ENCODE data around the gene DUS2.

Gene DUS2

GRCh38 chr16:68083239-68083781 lies 60.2 kb downstream of the DUS2 start:
- Mint-ChIP-seq H3K4me1 (peaks cover 53 to 71% of the 10 kb centered on the region in 2 donors), H3K27me3 (no peaks in the 10 kb centered on the region), H3K9me3 (no peaks in the 10 kb centered on the region), H3K27ac (peak overlapping the region; percentile 98), H3K4me3 (no peak overlapping the region), H3K36me3 (peaks cover 11 to 17% of the 10 kb centered on the region in 2 donors)
- ATAC-seq (replicated peaks): no peak
- no peak for DNase-seq

GRCh38 chr16:68083861-68084503 lies 60.9 kb downstream of the DUS2 start:
- Mint-ChIP-seq H3K9me3 (no peaks in the 10 kb centered on the region), H3K27me3 (no peaks in the 10 kb centered on the region), H3K4me1 (peaks cover 51 to 71% of the 10 kb centered on the region in 2 donors), H3K4me3 (peak overlapping the region; percentile 82 to 89), H3K36me3 (peaks cover 6 to 11% of the 10 kb centered on the region in 2 donors), H3K27ac (peak overlapping the region; percentile 98)
- ATAC-seq (replicated peaks) (no peak), DNase-seq (no peak)

GRCh38 chr16:68084504-68085258 lies 61.6 kb downstream of the DUS2 start:
- Mint-ChIP-seq H3K27me3 (no peaks in the 10 kb centered on the region), H3K27ac (peak overlapping the region; percentile 98), H3K9me3 (no peaks in the 10 kb centered on the region), H3K4me3 (peak overlapping the region; percentile 82 to 89), H3K4me1 (peaks cover 46 to 71% of the 10 kb centered on the region in 2 donors), H3K36me3 (peaks cover 4 to 6% of the 10 kb centered on the region in 2 donors)
- ATAC-seq (replicated peaks) (peak; percentile 70 to 71), DNase-seq (peak; percentile 91)

GRCh38 chr16:68085259-68086071 lies 62.4 kb downstream of the DUS2 start, which contains the start of gene NFATC3:
TSS of gene NFATC3 (plus strand) at chr16:68085370. CDS start at chr16:68085682, 312 bp downstream.
- peak; percentile 94 for DNase-seq
- Mint-ChIP-seq H3K27me3 (no peaks in the 10 kb centered on the region), H3K27ac (peak within 1 kb of the TSS; percentile 98), H3K4me1 (peaks cover 43 to 71% of the 10 kb centered on the region in 2 donors), H3K36me3 (peaks cover 3 to 6% of the 10 kb centered on the region in 2 donors), H3K9me3 (no peaks in the 10 kb centered on the region), H3K4me3 (peak within 1 kb of the TSS; percentile 82 to 89)
- ATAC-seq (replicated peaks): peak; percentile 65 to 77

GRCh38 chr16:68086336-68086841 lies 63.3 kb downstream of the DUS2 start:
- H3K27me3 Mint-ChIP-seq: no peaks in the 10 kb centered on the region
- H3K4me1 Mint-ChIP-seq: peaks cover 43 to 71% of the 10 kb centered on the region in 2 donors
- peaks cover under 1 to 4% of the 10 kb centered on the region in 2 donors for H3K36me3 Mint-ChIP-seq
- peak overlapping the region; percentile 93 for H3K27ac Mint-ChIP-seq
- ATAC-seq (replicated peaks) (no peak), DNase-seq (no peak)
- H3K9me3 Mint-ChIP-seq: no peaks in the 10 kb centered on the region
- peak overlapping the region; percentile 82 to 89 for H3K4me3 Mint-ChIP-seq

- no peak for ATAC-seq (replicated peaks)
- Mint-ChIP-seq H3K4me1 (peaks cover 43 to 71% of the 10 kb centered on the region in 2 donors), H3K27me3 (no peaks in the 10 kb centered on the region), H3K27ac (peak overlapping the region; percentile 93), H3K9me3 (no peaks in the 10 kb centered on the region), H3K36me3 (peaks cover 0 to 3% of the 10 kb centered on the region in 2 donors), H3K4me3 (peak overlapping the region; percentile 82 to 89)
- no peak for DNase-seq
These were observed 63.8 kb downstream of the DUS2 start for GRCh38 chr16:68086860-68087268.

- H3K9me3 Mint-ChIP-seq: no peaks in the 10 kb centered on the region
- peaks cover under 1 to 3% of the 10 kb centered on the region in 2 donors for H3K36me3 Mint-ChIP-seq
- no peak overlapping the region for H3K27ac Mint-ChIP-seq
- H3K4me1 Mint-ChIP-seq: peaks cover 35 to 70% of the 10 kb centered on the region in 2 donors
- H3K27me3 Mint-ChIP-seq: no peaks in the 10 kb centered on the region
- DNase-seq (no peak), ATAC-seq (replicated peaks) (no peak)
- peak overlapping the region; percentile 42 to 70 for H3K4me3 Mint-ChIP-seq
These were observed 64.6 kb downstream of the DUS2 start for GRCh38 chr16:68087688-68088087.

GRCh38 chr16:68088130-68088972 lies 65.3 kb downstream of the DUS2 start:
- peak overlapping the region; percentile 45 to 70 for H3K4me3 Mint-ChIP-seq
- DNase-seq: no peak
- H3K9me3 Mint-ChIP-seq: no peaks in the 10 kb centered on the region
- H3K27ac Mint-ChIP-seq: peak overlapping the region; percentile 82
- H3K36me3 Mint-ChIP-seq: peaks cover 3 to 4% of the 10 kb centered on the region in 2 donors
- H3K27me3 Mint-ChIP-seq: no peaks in the 10 kb centered on the region
- peaks cover 33 to 70% of the 10 kb centered on the region in 2 donors for H3K4me1 Mint-ChIP-seq
- no peak for ATAC-seq (replicated peaks)

GRCh38 chr16:68089067-68089466 lies 66.0 kb downstream of the DUS2 start:
- Mint-ChIP-seq H3K9me3 (no peaks in the 10 kb centered on the region), H3K27ac (peak overlapping the region; percentile 82), H3K4me3 (peak overlapping the region; percentile 30 to 45), H3K4me1 (peaks cover 29 to 70% of the 10 kb centered on the region in 2 donors), H3K36me3 (peaks cover 0 to 4% of the 10 kb centered on the region in 2 donors), H3K27me3 (no peaks in the 10 kb centered on the region)
- no peak for ATAC-seq (replicated peaks)
- no peak for DNase-seq

- no peak overlapping the region for H3K27ac Mint-ChIP-seq
- ATAC-seq (replicated peaks): no peak
- peaks cover 30 to 76% of the 10 kb centered on the region in 2 donors for H3K4me1 Mint-ChIP-seq
- peak overlapping the region; percentile 57 to 66 for H3K4me3 Mint-ChIP-seq
- no peak for DNase-seq
- peaks cover 0 to 4% of the 10 kb centered on the region in 2 donors for H3K36me3 Mint-ChIP-seq
- no peaks in the 10 kb centered on the region for H3K27me3 Mint-ChIP-seq
- no peaks in the 10 kb centered on the region for H3K9me3 Mint-ChIP-seq
These were observed 67.0 kb downstream of the DUS2 start for GRCh38 chr16:68090130-68090529.

GRCh38 chr16:68090533-68090932 lies 67.4 kb downstream of the DUS2 start:
- Mint-ChIP-seq H3K27me3 (no peaks in the 10 kb centered on the region), H3K27ac (peak overlapping the region; percentile 66), H3K4me1 (peaks cover 33 to 80% of the 10 kb centered on the region in 2 donors), H3K4me3 (peak overlapping the region; percentile 45 to 76), H3K36me3 (peaks cover 0 to 6% of the 10 kb centered on the region in 2 donors), H3K9me3 (no peaks in the 10 kb centered on the region)
- ATAC-seq (replicated peaks): no peak
- no peak for DNase-seq

GRCh38 chr16:68091380-68092261 lies 68.5 kb downstream of the DUS2 start:
- H3K4me3 Mint-ChIP-seq: peak overlapping the region; percentile 30 to 48
- peak overlapping the region; percentile 47 for H3K27ac Mint-ChIP-seq
- H3K9me3 Mint-ChIP-seq: no peaks in the 10 kb centered on the region
- H3K36me3 Mint-ChIP-seq: peaks cover 2 to 8% of the 10 kb centered on the region in 2 donors
- peaks cover 38 to 90% of the 10 kb centered on the region in 2 donors for H3K4me1 Mint-ChIP-seq
- H3K27me3 Mint-ChIP-seq: no peaks in the 10 kb centered on the region
- DNase-seq: no peak
- ATAC-seq (replicated peaks): no peak

All from stimulated activated naive B cell treated with anti-CD40 and anti-IgM and Interleukin-4, amounts not matched to agents 10 μg/mL and 1 μg/mL and 100 μg/mL, for 72 hours (primary cell).